Endothelial cell of umbilical vein (primary cell): Measurements from ENCODE around the gene BCO2. TPM values are rescaled to one million over a fixed set of nuclear protein-coding genes. Genes with fewer than 3 reads are reported as not detected.

Experiments
- BruUV-seq: library from RNA; stranded (reverse); fragments of 400-500 nt; replicated peaks from 2 replicates; lab custom pipeline; 2021; lab: Mats Ljungman, UMichigan
- CTCF ChIA-PET: fragments of 300-600, 350-600 bp; sonication (Branson Sonifier 250); formaldehyde crosslinking; loops from one replicate; lab custom pipeline; 2021; ENCODE audit warnings: antibody characterized with exemption, inconsistent platforms; lab: Charles Lee
- POLR2A ChIA-PET: fragments of 300-600, 350-600 bp; sonication (Branson Sonifier 250); formaldehyde crosslinking; loops from one replicate; lab custom pipeline; 2021; ENCODE audit warnings: antibody characterized with exemption, inconsistent platforms; lab: Charles Lee
- DNase-seq: peaks from one replicate; pipeline ENCODE4 v3.0.0-alpha.2; 2011; ENCODE audit warnings: low read depth, low spot score
- FAIRE-seq: peaks from 2 replicates; lab custom pipeline; 2011; peaks lifted over from hg19 to GRCh38; lab: Jason Lieb, UNC
- H2AFZ ChIP-seq: 2 replicates; pipeline ENCODE4 v1.6.0; 2012; ENCODE audit warnings: low read depth, low read length, control low read depth, inconsistent platforms
- H3K27ac ChIP-seq: 2 replicates; pipeline ENCODE4 v1.5.1; 2011; ENCODE audit warnings: low read depth, mild to moderate bottlenecking, control low read depth, low read length, moderate library complexity; ENCODE audit not compliant: insufficient read depth
- H3K27me3 ChIP-seq, 2 experiments: 2 replicates each; pipeline versions ENCODE4 v1.6.0 to v1.6.1; 2011; ENCODE audit warnings: low read length in 2 of 2, mixed read lengths in 1 of 2; ENCODE audit not compliant: control insufficient read depth in 2 of 2, insufficient read depth in 2 of 2
- H3K36me3 ChIP-seq, 2 experiments: 2 replicates in 1 of 2; 3 replicates in 1 of 2; pipeline ENCODE4 v1.5.1; 2011; ENCODE audit warnings: low read length in 2 of 2, mild to moderate bottlenecking in 1 of 2, moderate library complexity in 1 of 2; ENCODE audit not compliant: control insufficient read depth in 2 of 2, insufficient read depth in 2 of 2; ENCODE audit errors: extremely low read depth in 1 of 2
- H3K4me1 ChIP-seq: 3 replicates; pipeline ENCODE4 v1.5.1; 2011; ENCODE audit warnings: mild to moderate bottlenecking, low read length; ENCODE audit not compliant: control insufficient read depth, insufficient read depth; ENCODE audit errors: extremely low read depth
- H3K4me2 ChIP-seq: 2 replicates; pipeline ENCODE4 v1.6.1; 2011; ENCODE audit warnings: low read length, control low read depth, mixed read lengths; ENCODE audit not compliant: insufficient read depth
- H3K4me3 ChIP-seq, 3 experiments: fragments of 200-600 bp in 1 of 3; sonication (generic), shearing (Covaris generic) in 1 of 3; replicated peaks in 1 of 3; 2 replicates each; pipeline ENCODE4 v1.5.1; 2011 to 2016; ENCODE audit warnings: control low read depth in 3 of 3, low read length in 3 of 3, mild to moderate bottlenecking in 2 of 3, inconsistent platforms in 1 of 3, low read depth in 1 of 3, moderate library complexity in 1 of 3; ENCODE audit not compliant: insufficient read depth in 1 of 3
- H3K79me2 ChIP-seq: 2 replicates; pipeline ENCODE4 v1.6.0; 2012; ENCODE audit warnings: low read length, inconsistent platforms; ENCODE audit not compliant: control insufficient read depth, insufficient read depth
- H3K9ac ChIP-seq: replicated peaks from 2 replicates; pipeline ENCODE3; 2011; ENCODE audit warnings: low read length, control low read depth; ENCODE audit not compliant: insufficient read depth; ENCODE audit errors: extremely low read depth
- H3K9me1 ChIP-seq: replicated peaks from 3 replicates; pipeline ENCODE4 v1.6.0; 2011; ENCODE audit warnings: mild to moderate bottlenecking, low read length; ENCODE audit not compliant: control insufficient read depth, insufficient read depth; ENCODE audit errors: extremely low read depth
- H3K9me3 ChIP-seq: replicated peaks from 2 replicates; pipeline ENCODE4 v1.5.1; 2012; ENCODE audit warnings: low read length, inconsistent platforms; ENCODE audit not compliant: control insufficient read depth, insufficient read depth
- H4K20me1 ChIP-seq: replicated peaks from 2 replicates; pipeline ENCODE3; 2011; ENCODE audit warnings: mild to moderate bottlenecking, low read length; ENCODE audit not compliant: control insufficient read depth, insufficient read depth; ENCODE audit errors: extremely low read depth
- CTCF ChIP-seq, 2 donors: IDR thresholded peaks; 1 replicate in 1 of 2; 2 replicates in 1 of 2; pipeline ENCODE4 v1.5.1; 2011; ENCODE audit warnings: low read length in 2 of 2, mild to moderate bottlenecking in 2 of 2, moderate library complexity in 2 of 2, control low read depth in 1 of 2, inconsistent platforms in 1 of 2, low read depth in 1 of 2; ENCODE audit not compliant: insufficient read depth in 1 of 2; ENCODE audit errors: extremely low read depth in 1 of 2
- EZH2 ChIP-seq: IDR thresholded peaks from 2 replicates; pipeline ENCODE4 v1.6.1; 2012; ENCODE audit warnings: borderline replicate concordance, low read depth, mild to moderate bottlenecking, moderate library complexity, low read length, inconsistent platforms; ENCODE audit not compliant: severe bottlenecking
- FOS ChIP-seq: IDR thresholded peaks from 2 replicates; pipeline ENCODE4 v1.6.1; 2011; ENCODE audit warnings: mild to moderate bottlenecking, low read length, moderate library complexity, borderline replicate concordance; ENCODE audit not compliant: insufficient read depth
- GATA2 ChIP-seq: IDR thresholded peaks from 2 replicates; pipeline ENCODE4 v1.7.0; 2011; ENCODE audit warnings: low read depth, mild to moderate bottlenecking, moderate library complexity, mixed read lengths, low read length; ENCODE audit not compliant: insufficient read length, insufficient read depth
- JUN ChIP-seq: IDR thresholded peaks from 2 replicates; pipeline ENCODE4 v1.6.1; 2011; ENCODE audit warnings: borderline replicate concordance, low read depth; ENCODE audit not compliant: insufficient read length, insufficient read depth
- MAX ChIP-seq: IDR thresholded peaks from 2 replicates; pipeline ENCODE4 v1.6.1; 2011; ENCODE audit not compliant: insufficient read depth, insufficient read length
- MYC ChIP-seq: IDR thresholded peaks from one replicate; pipeline ENCODE4 v1.6.1; 2011; ENCODE audit warnings: mild to moderate bottlenecking, low read depth, low read length
- POLR2A ChIP-seq: IDR thresholded peaks from 2 replicates; pipeline ENCODE4 v1.6.1; 2012; ENCODE audit warnings: low read depth, mild to moderate bottlenecking, control low read depth, low read length
- POLR2AphosphoS5 ChIP-seq: IDR thresholded peaks from 2 replicates; pipeline ENCODE4 v1.6.1; 2012; ENCODE audit warnings: low read depth, mild to moderate bottlenecking, control low read depth, low read length, moderate library complexity; ENCODE audit not compliant: insufficient read depth
- dilution Hi-C: fragments of 300-500 bp; cut with MboI; formaldehyde crosslinking; loops from one replicate; pipeline ENCODE4 v1.15.0; 2019; ENCODE audit warnings: low sequenced_read_pairs; ENCODE audit not compliant: extremely low pct_ligation_motif_present
- intact Hi-C: fragments of 100-400 bp; cut with micrococcal nuclease; formaldehyde crosslinking; loops from one replicate; pipeline ENCODE4 v1.10.0; 2022
- polyA plus RNA-seq, 4 experiments: library from polyadenylated mRNA; depleted of rRNA in 3 of 4; stranded (reverse) in 3 of 4; unstranded in 1 of 4; fragments of >200 nt; gene quantifications; 2 replicates each; pipeline versions ENCODE4 v1.2.1 to v1.2.3, GENCODE V29; 2011 to 2012; ENCODE audit warnings: missing spikeins in 1 of 4
- total RNA-seq: library from RNA; stranded (reverse); gene quantifications from 2 replicates; pipeline ENCODE4 v1.2.3, GENCODE V29; 2021

BCO2 gene
- total and polyA plus RNA-seq, 2 donors (not counting 3 experiments of a cell fraction or from before 2014, with no cell fraction given), result 0.58 to 1.9 TPM

GRCh38 chr11:112212290-112212689 is 37.0 kb downstream of the BCO2 start:
- no peak for DNase-seq
- no TSS peak for BruUV-seq
- no peaks in the 10 kb centered on the region for H3K27me3 ChIP-seq
- no peak for TF ChIP-seq POLR2AphosphoS5
- no peak for TF ChIP-seq POLR2A
- no peak for TF ChIP-seq CTCF (IDR thresholded peaks at IDR 0.05; ENCODE audit: extremely low read depth in 1 of 2, insufficient read depth in 1 of 2, low read depth in 1 of 2, low read length in 2 of 2)
- TF ChIP-seq MYC, result no peak
- TF ChIP-seq EZH2, result no peak
- no peak for TF ChIP-seq GATA2
- TF ChIP-seq MAX, result no peak
- TF ChIP-seq JUN, result no peak
- TF ChIP-seq FOS, result no peak
- H3K9me3 ChIP-seq, result no peaks in the 10 kb centered on the region
- H3K36me3 ChIP-seq, result no peaks in the 10 kb centered on the region
- H3K9me1 ChIP-seq, result no peaks in the 10 kb centered on the region
- H3K27ac ChIP-seq, result no peak overlapping the region
- no peaks in the 10 kb centered on the region for H4K20me1 ChIP-seq
- POLR2A ChIA-PET, result no interaction called here
- no peak overlapping the region for H3K9ac ChIP-seq
- no peak overlapping the region for H3K4me3 ChIP-seq
- H3K4me2 ChIP-seq, result no peak overlapping the region
- H3K4me1 ChIP-seq, result no peaks in the 10 kb centered on the region
- CTCF ChIA-PET, result interaction anchor here (1.2 to 13.6 kb wide), 3 partner anchors 9 to 67 kb away, joined by 3 to 540 read pairs (median 3); no protein-coding TSS in a partner anchor
- no peak overlapping the region for H2AFZ ChIP-seq
- intact Hi-C loops (no loop called here), dilution Hi-C loops (no loop called here)
- no peaks in the 10 kb centered on the region for H3K79me2 ChIP-seq
- FAIRE-seq, result no peak
